Measurements from ENCODE around the gene MVB12B. TPM values are rescaled to one million over a fixed set of nuclear protein-coding genes. Genes with fewer than 3 reads are reported as not detected.
A peak's percentile ranks its signal among the peaks of the same experiment; 100 is the strongest.

MVB12B gene
- polyA plus RNA-seq, 6 donors from 2014 or later, result 1.2 to 2.6 (median 2.5) TPM; not detected in 1

GRCh38 chr9:126403397-126403796 lies 76.8 kb downstream of the MVB12B start:
- DNase-seq (no peak), ATAC-seq (ENCODE audit: low read depth in 2 of 2) (no peak)
- H3K27ac Mint-ChIP-seq, result no peak overlapping the region
- no peaks in the 10 kb centered on the region for H3K27me3 Mint-ChIP-seq
- H3K36me3 Mint-ChIP-seq, result no peaks in the 10 kb centered on the region
- peaks cover 14 to 20% (median 19%) of the 10 kb centered on the region in 3 donors for H3K4me1 Mint-ChIP-seq
- H3K4me3 Mint-ChIP-seq, result no peak overlapping the region
- H3K9me3 Mint-ChIP-seq, result no peaks in the 10 kb centered on the region

- DNase-seq, result no peak
- Mint-ChIP-seq H3K4me1 (peaks cover 11 to 18% (median 16%) of the 10 kb centered on the region in 3 donors), H3K36me3 (no peaks in the 10 kb centered on the region), H3K9me3 (no peaks in the 10 kb centered on the region), H3K4me3 (no peak overlapping the region), H3K27ac (no peak overlapping the region), H3K27me3 (no peaks in the 10 kb centered on the region)
- no peak for ATAC-seq (ENCODE audit: low read depth in 2 of 2)
These were observed 77.8 kb downstream of the MVB12B start for GRCh38 chr9:126404459-126404858.

- H3K27me3 Mint-ChIP-seq, result no peaks in the 10 kb centered on the region
- ATAC-seq (ENCODE audit: low read depth in 2 of 2) (no peak), DNase-seq (no peak)
- H3K4me3 Mint-ChIP-seq, result no peak overlapping the region
- H3K4me1 Mint-ChIP-seq, result peaks cover 11 to 32% (median 20%) of the 10 kb centered on the region in 3 donors
- no peaks in the 10 kb centered on the region for H3K9me3 Mint-ChIP-seq
- peak overlapping the region in 1 of 6 donors; percentile 50 for H3K27ac Mint-ChIP-seq
- H3K36me3 Mint-ChIP-seq, result no peaks in the 10 kb centered on the region
These were observed 79.5 kb downstream of the MVB12B start for GRCh38 chr9:126406075-126406667.

- ATAC-seq (ENCODE audit: low read depth in 2 of 2) (no peak), DNase-seq (no peak)
- H3K27ac Mint-ChIP-seq, result peak overlapping the region in 1 of 6 donors; percentile 28
- H3K4me3 Mint-ChIP-seq, result no peak overlapping the region
- H3K36me3 Mint-ChIP-seq, result no peaks in the 10 kb centered on the region
- H3K27me3 Mint-ChIP-seq, result no peaks in the 10 kb centered on the region
- no peaks in the 10 kb centered on the region for H3K9me3 Mint-ChIP-seq
- H3K4me1 Mint-ChIP-seq, result peaks cover 20 to 40% (median 27%) of the 10 kb centered on the region in 3 donors
These were observed 80.7 kb downstream of the MVB12B start for GRCh38 chr9:126407114-126407870.

- H3K9me3 Mint-ChIP-seq, result no peaks in the 10 kb centered on the region
- ATAC-seq (ENCODE audit: low read depth in 2 of 2), result no peak
- H3K36me3 Mint-ChIP-seq, result no peaks in the 10 kb centered on the region
- no peaks in the 10 kb centered on the region for H3K27me3 Mint-ChIP-seq
- no peak overlapping the region for H3K4me3 Mint-ChIP-seq
- H3K27ac Mint-ChIP-seq, result no peak overlapping the region
- peaks cover 25 to 40% (median 31%) of the 10 kb centered on the region in 3 donors for H3K4me1 Mint-ChIP-seq
- DNase-seq, result no peak
These were observed 81.4 kb downstream of the MVB12B start for GRCh38 chr9:126408004-126408403.

- no peaks in the 10 kb centered on the region for H3K9me3 Mint-ChIP-seq
- H3K4me1 Mint-ChIP-seq, result peaks cover 26 to 45% (median 34%) of the 10 kb centered on the region in 3 donors
- no peak for DNase-seq
- ATAC-seq (ENCODE audit: low read depth in 2 of 2), result no peak
- no peaks in the 10 kb centered on the region for H3K27me3 Mint-ChIP-seq
- H3K36me3 Mint-ChIP-seq, result no peaks in the 10 kb centered on the region
- H3K4me3 Mint-ChIP-seq, result peak overlapping the region in 2 of 8 donors; percentile 9 to 70
- H3K27ac Mint-ChIP-seq, result peak overlapping the region in 1 of 6 donors; percentile 72
These were observed 83.6 kb downstream of the MVB12B start for GRCh38 chr9:126410229-126410628.

GRCh38 chr9:126411225-126411947 lies 84.8 kb downstream of the MVB12B start:
- Mint-ChIP-seq H3K4me1 (peaks cover 26 to 48% (median 39%) of the 10 kb centered on the region in 3 donors), H3K36me3 (no peaks in the 10 kb centered on the region), H3K27ac (peak overlapping the region; percentile 33 to 97 (median 92)), H3K27me3 (no peaks in the 10 kb centered on the region), H3K9me3 (peaks cover 0 to 2% (median 0%) of the 10 kb centered on the region in 7 donors), H3K4me3 (peak overlapping the region; percentile 72 to 94 (median 88))
- ATAC-seq (ENCODE audit: low read depth in 2 of 2), result peak; percentile 89 to 91
- DNase-seq, result peak; percentile 74

- H3K4me1 Mint-ChIP-seq, result peaks cover 27 to 48% (median 39%) of the 10 kb centered on the region in 3 donors
- H3K36me3 Mint-ChIP-seq, result no peaks in the 10 kb centered on the region
- ATAC-seq (ENCODE audit: low read depth in 2 of 2), result peak; percentile 6 to 25
- H3K27ac Mint-ChIP-seq, result peak overlapping the region; percentile 39 to 97 (median 92)
- DNase-seq, result no peak
- H3K4me3 Mint-ChIP-seq, result peak overlapping the region; percentile 72 to 94 (median 88)
- peaks cover 0 to 2% (median 0%) of the 10 kb centered on the region in 7 donors for H3K9me3 Mint-ChIP-seq
- H3K27me3 Mint-ChIP-seq, result no peaks in the 10 kb centered on the region
These were observed 85.3 kb downstream of the MVB12B start for GRCh38 chr9:126411948-126412284.

- no peak for ATAC-seq (ENCODE audit: low read depth in 2 of 2)
- Mint-ChIP-seq H3K27ac (peak overlapping the region in 2 of 6 donors; percentile 34 to 44), H3K9me3 (peaks cover 0 to 2% (median 0%) of the 10 kb centered on the region in 7 donors), H3K27me3 (no peaks in the 10 kb centered on the region), H3K4me1 (peaks cover 33 to 48% (median 45%) of the 10 kb centered on the region in 3 donors), H3K4me3 (peak overlapping the region in 7 of 8 donors; percentile 48 to 94 (median 88)), H3K36me3 (no peaks in the 10 kb centered on the region)
- DNase-seq, result no peak
These were observed 86.3 kb downstream of the MVB12B start for GRCh38 chr9:126412905-126413304.

GRCh38 chr9:126413391-126414068 lies 86.9 kb downstream of the MVB12B start:
- H3K27ac Mint-ChIP-seq, result peak overlapping the region in 2 of 6 donors; percentile 34 to 41
- DNase-seq, result no peak
- H3K27me3 Mint-ChIP-seq, result no peaks in the 10 kb centered on the region
- peaks cover 34 to 48% (median 46%) of the 10 kb centered on the region in 3 donors for H3K4me1 Mint-ChIP-seq
- H3K36me3 Mint-ChIP-seq, result no peaks in the 10 kb centered on the region
- peaks cover 0 to 2% (median 0%) of the 10 kb centered on the region in 7 donors for H3K9me3 Mint-ChIP-seq
- peak overlapping the region; percentile 42 to 94 (median 84) for H3K4me3 Mint-ChIP-seq
- ATAC-seq (ENCODE audit: low read depth in 2 of 2), result no peak

GRCh38 chr9:126415741-126416370 lies 89.2 kb downstream of the MVB12B start:
- Mint-ChIP-seq H3K27me3 (no peaks in the 10 kb centered on the region), H3K4me1 (peaks cover 34 to 41% (median 37%) of the 10 kb centered on the region in 3 donors), H3K27ac (peak overlapping the region in 1 of 6 donors; percentile 26), H3K9me3 (peaks cover 0 to 2% (median 0%) of the 10 kb centered on the region in 7 donors), H3K36me3 (no peaks in the 10 kb centered on the region), H3K4me3 (no peak overlapping the region)
- ATAC-seq (ENCODE audit: low read depth in 2 of 2) (no peak), DNase-seq (no peak)

- Mint-ChIP-seq H3K27me3 (no peaks in the 10 kb centered on the region), H3K4me3 (no peak overlapping the region), H3K36me3 (no peaks in the 10 kb centered on the region), H3K27ac (no peak overlapping the region), H3K9me3 (peaks cover 0 to 2% (median 0%) of the 10 kb centered on the region in 7 donors), H3K4me1 (peaks cover 25 to 31% (median 28%) of the 10 kb centered on the region in 3 donors)
- DNase-seq, result no peak
- ATAC-seq (ENCODE audit: low read depth in 2 of 2), result no peak
These were observed 90.4 kb downstream of the MVB12B start for GRCh38 chr9:126417043-126417442.

Data from naive B cell (primary cell).